ENCODE measurements around the gene ADAMTS4.

- TF ChIP-seq CTCF (IDR thresholded peaks at IDR 0.05; ENCODE audit: low read depth, low read length, poor library complexity, severe bottlenecking) (no peak), EZH2phosphoT487 (IDR thresholded peaks at IDR 0.05; ENCODE audit: borderline replicate concordance, low read length) (no peak)
These were observed 26.5 kb downstream of the ADAMTS4 start for GRCh38 chr1:161172349-161172748.

All from DOHH2 (cell line).